ENCODE data around the gene ZNF212.

The ZNF212 gene

DNA sequence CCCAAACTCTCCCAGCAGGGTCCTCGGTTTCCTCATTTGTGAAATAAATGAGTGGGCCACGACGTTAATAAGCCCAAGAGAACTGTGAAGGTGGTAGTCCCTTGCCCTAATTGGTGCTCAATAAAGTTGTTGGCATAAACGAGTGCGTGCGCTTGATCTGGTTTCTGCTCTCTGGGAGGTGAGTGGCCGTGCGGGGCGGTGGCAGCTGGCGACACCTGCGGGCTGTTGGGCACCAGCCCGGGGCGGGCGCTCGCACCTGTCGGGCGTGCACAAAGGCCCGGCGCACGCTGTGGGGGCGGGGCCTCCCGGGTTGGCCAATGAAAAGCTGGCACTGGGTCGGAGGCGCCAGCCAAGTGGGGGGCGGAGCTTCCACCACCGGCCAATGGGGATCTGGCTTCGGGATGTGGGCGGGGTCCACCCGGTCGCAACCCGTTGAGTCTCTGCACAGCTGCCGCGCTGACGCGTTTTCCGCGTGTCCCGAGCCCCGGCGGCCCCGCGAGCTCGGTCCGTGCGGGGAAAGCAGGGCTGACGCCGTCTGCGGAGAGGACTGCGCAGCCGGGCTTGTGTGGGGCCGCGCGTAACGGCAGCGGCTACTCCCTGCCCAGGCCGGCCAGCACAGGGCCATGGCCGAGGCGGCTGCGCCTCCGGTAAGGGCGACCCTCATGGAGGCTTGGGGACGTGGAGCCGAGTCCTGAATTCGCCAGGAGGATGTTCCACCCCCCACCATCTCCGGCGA, 45.6 kb downstream of the ZNF212 start:
- DNase-seq (ENCODE audit: low read depth in 3 of 3) = peak; percentile 95 to 99 (median 95)

GRCh38 chr7:149285603-149286002, 46.2 kb downstream of the ZNF212 start:
- DNase-seq (ENCODE audit: low read depth in 3 of 3) = no peak

- DNase-seq (ENCODE audit: low read depth in 3 of 3) = no peak
Observed at GRCh38 chr7:149286811-149287400, 47.5 kb downstream of the ZNF212 start.

GRCh38 chr7:149287622-149288021, 48.2 kb downstream of the ZNF212 start:
- no peak for DNase-seq (ENCODE audit: low read depth in 3 of 3)

- DNase-seq (ENCODE audit: low read depth in 3 of 3) = no peak
Observed at GRCh38 chr7:149289262-149289661, 49.8 kb downstream of the ZNF212 start.

GRCh38 chr7:149289856-149290255, 50.4 kb downstream of the ZNF212 start:
- no peak for DNase-seq (ENCODE audit: low read depth in 3 of 3)

DNA sequence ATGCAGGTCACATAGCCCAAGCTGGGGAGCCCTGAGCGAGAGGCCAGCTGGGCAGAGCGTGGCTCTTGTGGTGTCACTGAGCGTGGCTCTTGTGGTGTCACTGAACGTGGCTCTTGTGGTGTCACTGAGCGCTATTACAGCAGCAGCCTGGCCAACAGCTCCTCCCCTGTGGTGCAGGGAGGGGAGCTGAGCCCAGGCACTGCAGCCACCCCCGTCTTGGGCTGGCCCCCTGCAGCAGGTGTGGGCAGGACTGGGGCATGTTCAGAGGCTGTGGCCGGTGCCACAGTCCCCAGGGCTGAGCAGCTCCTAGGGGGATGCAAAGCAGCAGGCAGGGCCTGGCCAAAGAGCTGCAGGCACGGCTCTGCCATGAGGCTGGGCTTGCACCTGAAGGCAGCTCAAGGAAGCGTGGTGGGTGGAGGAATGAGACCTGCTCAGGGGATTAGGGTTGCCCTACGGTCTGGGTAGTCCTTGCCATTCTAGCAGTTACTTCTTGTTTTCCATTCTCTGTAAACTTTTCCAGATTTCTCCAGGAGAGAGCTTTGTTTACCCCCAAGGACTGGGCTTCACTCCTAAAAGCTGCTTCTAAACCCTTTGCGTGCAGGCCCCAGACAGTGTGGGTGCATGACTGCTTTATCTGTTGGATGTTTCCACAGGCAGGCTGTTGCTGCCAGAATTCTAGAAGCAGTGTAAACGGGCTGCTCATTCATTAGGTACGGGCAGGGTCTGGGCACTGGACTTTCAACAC, 51.8 kb downstream of the ZNF212 start:
- DNase-seq (ENCODE audit: low read depth in 3 of 3) = no peak

DNA sequence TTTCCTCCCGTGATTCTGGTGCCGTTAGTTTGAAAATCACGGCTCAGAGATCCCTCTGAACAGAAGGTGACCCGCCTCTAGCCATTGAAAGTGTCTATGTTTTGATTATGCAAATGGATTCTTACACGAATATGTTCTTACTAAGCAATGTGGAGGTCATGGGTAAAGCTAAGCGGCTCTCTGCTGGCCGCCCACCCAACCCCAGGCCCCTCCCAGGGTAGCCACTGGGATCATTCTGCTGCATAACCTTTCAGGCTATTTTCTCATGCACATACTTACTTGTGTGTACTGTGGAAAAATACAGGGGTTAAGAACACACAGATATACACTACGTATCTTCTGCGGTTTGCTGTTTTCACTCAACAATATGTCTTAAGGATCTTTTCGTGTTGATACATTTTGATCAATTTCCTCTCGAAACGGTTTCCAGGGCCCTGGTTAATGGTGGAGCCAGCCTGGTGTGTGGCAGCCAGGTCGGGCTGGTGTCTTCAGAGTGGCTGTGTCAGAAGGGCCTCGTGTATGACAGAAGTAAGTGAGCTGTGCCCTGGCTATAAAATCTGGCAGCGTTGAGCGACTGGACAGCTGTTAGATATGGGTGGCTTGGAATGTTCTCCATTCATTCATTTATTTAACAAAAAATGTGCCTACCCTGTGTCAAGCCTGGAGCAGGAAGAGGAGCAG, 52.5 kb downstream of the ZNF212 start:
- no peak for DNase-seq (ENCODE audit: low read depth in 3 of 3)

- no peak for DNase-seq (ENCODE audit: low read depth in 3 of 3)
Observed at GRCh38 chr7:149292462-149292823, 53.0 kb downstream of the ZNF212 start.

GRCh38 chr7:149293338-149293737, 53.9 kb downstream of the ZNF212 start:
- no peak for DNase-seq (ENCODE audit: low read depth in 3 of 3)

GRCh38 chr7:149293946-149294633, 54.6 kb downstream of the ZNF212 start:
- no peak for DNase-seq (ENCODE audit: low read depth in 3 of 3)

DNA sequence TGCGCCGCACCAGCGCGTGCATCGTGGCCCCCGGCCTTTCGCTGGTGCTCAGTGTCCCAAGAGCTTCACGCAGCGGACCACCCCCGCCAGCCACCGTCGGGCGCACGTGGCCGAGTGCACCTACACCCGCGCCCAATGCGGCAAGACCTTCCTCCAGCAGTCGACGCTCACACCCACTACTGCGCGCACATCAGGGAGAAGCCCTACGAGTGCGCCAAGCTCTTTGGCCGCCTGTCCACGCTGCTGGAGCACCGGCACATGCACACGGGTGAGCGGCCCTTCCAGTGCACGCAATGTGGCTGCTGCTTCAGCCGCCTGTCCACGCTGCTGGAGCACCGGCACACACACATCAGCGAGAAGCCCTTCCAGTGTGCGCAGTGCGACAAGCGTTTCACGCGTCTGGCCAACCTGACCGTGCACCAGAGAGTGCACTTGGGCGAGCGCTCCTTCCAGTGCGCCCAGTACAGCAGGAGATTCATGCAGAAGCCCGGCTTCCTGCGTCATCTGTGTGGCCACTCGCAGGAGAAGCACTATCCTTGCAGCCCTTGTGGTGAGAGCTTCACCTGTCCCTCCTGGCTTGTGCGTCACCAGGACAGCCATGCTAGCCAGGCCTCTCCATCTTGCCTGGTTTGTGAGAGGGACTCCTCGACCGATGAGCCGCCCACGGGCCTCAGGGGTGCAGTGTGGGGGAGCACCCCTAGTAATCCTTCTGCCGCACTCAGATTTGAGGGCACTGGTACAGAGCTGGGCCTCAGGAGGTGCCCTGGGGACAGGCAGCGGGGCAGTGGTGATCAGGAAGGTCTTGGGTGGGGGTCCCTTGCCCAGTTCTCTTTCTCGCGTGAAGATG, 55.4 kb downstream of the ZNF212 start:
- no peak for DNase-seq (ENCODE audit: low read depth in 3 of 3)

- no peak for DNase-seq (ENCODE audit: low read depth in 3 of 3)
Observed at GRCh38 chr7:149295481-149295850, 56.0 kb downstream of the ZNF212 start.

GRCh38 chr7:149296368-149296767, 56.9 kb downstream of the ZNF212 start:
- DNase-seq (ENCODE audit: low read depth in 3 of 3) = no peak

DNA sequence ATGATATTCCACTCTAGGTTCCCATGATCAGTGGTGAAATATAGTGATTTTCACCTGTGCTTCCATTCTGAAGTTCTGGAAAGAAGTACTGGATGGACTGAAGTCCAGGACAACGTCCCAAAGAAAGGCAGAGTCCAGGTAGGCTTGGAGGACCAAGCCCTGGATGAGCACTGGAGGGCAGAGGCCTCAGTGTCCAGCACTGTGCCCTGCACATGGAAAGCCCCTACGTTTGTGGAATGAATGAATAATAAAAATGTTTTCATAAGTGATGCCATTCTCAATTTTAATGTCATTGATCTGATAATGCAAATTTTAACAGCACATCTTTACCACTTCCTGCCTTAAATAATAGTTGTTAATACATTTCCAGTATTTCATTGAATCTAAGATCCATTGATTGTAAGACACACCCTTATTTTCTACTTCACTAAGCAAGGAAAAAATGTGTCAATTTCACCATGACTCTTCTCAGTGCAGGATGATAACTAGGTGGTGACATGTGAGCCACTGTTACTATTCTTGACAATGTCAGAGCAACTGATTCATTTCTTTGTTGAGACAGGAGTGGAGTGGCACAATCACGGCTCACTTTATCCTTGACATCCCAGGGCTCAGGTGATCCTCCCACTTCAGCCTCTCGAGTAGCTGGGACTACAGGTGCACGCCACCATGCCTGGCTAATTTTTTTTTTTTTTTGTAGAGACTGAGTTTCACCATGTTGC, 57.7 kb downstream of the ZNF212 start:
- DNase-seq (ENCODE audit: low read depth in 3 of 3) = no peak

DNA sequence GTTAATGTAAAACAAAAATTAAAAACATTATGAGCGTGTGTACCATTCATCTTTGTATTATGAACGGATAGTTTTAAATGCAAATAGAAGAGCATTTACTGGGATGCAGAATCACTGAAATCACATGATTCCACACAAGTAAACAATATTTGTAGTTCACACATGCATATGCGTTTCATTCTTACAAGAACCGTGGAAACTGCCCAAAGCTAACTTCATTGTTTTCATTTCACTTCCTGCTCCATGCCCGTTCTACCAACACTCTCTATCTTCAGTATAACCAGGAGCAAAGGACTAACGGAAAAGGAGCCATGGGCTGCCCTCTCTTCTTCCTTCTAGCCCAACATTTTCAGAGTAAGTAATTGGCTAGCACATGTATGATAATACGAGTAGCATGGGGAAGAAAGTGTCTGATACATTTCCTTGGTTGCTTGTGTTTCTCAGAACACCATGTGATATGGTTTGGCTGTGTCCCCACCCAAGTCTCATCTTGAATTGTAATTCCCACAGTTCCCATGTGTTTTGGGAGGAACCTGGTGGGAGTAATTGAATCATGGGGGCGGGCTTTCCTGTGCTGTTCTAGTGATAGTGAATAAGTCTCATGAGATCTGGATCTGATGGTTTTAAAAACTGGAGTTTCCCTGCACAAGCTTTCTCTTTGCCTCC, 61.3 kb downstream of the ZNF212 start:
- no peak for DNase-seq (ENCODE audit: low read depth in 3 of 3)

DNA sequence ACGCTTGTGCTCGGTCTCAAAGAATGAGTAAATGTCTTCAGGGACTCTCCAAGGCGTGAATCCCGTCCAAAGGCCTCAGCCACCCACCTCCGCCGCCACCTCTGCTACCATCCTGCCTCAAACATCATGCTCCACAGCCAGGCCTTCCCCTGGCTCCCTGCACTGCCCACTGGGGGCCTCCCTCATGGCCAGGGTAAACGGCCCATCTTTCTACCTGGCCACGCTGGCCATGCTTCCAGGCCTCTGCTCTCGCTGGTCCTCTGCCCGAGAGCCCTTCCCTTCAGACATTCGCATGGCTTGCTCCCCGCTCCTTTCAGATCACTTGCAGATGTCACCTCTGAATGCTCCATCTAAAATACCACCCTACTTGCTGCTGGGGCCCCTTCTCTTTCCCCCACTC, 62.8 kb downstream of the ZNF212 start:
- no peak for DNase-seq (ENCODE audit: low read depth in 3 of 3)

- no peak for DNase-seq (ENCODE audit: low read depth in 3 of 3)
Observed at GRCh38 chr7:149302865-149303264, 63.4 kb downstream of the ZNF212 start.

DNA sequence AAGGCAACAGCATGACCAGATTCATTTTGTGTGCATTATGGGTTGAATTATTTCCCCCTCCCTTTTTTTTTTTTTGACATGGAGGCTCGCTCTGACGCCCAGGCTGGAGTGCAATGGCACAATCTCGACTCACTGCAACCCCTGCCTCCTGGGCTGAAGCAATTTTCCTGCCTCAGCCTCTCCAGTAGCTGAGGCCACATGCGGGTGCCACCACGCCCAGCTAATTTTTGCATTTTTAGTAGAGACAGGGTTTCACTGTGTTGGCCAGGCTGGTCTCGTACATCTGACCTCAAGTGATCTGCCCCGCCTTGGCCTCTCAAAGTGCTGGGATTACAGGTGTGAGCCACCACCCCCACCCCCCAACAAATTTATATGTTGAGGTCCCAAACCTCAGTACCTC, 64.6 kb downstream of the ZNF212 start:
- DNase-seq (ENCODE audit: low read depth in 3 of 3) = no peak

Data from stimulated activated CD4-positive, alpha-beta T cell treated with anti-CD3 and anti-CD28 coated beads, TNF-alpha, amount 100 ng/mL, for 24 hours (primary cell).